ENCODE data around the gene ERG28. TPM values are rescaled to one million over a fixed set of nuclear protein-coding genes. Genes with fewer than 3 reads are reported as not detected.
"Not testable (repeated sequence)": the region's sequence is repeated elsewhere in the genome, so short reads cannot be mapped to it uniquely, and the experiment has no call there.

Gene ERG28
- total and polyA plus RNA-seq, 2 donors = 5.0 to 11.5 TPM

- Histone ChIP-seq H3K9me3 (ENCODE audit: control insufficient read depth in 2 of 2, insufficient read depth in 1 of 2, low read length in 1 of 2) (no peaks in the 10 kb centered on the region), H3K36me3 (ENCODE audit: control insufficient read depth in 2 of 2, insufficient read depth in 2 of 2, low read length in 1 of 2) (peaks cover 15 to 30% of the 10 kb centered on the region in 2 donors), H3K4me1 (ENCODE audit: control insufficient read depth in 2 of 2, insufficient read depth in 2 of 2, low read length in 2 of 2) (no peaks in the 10 kb centered on the region), H3K4me3 (ENCODE audit: low read length in 2 of 2) (no peak overlapping the region), H3K27me3 (ENCODE audit: control insufficient read depth in 2 of 2, insufficient read depth in 1 of 2, low read length in 1 of 2) (no peaks in the 10 kb centered on the region), H3K27ac (ENCODE audit: low read depth in 1 of 2, low read length in 1 of 2) (no peak overlapping the region)
- WGBS = 96% methylated on average over 3 of the region's 3 CpGs
- no peak for DNase-seq (ENCODE audit: low read depth in 6 of 9, low spot score in 9 of 9)
Observed at GRCh38 chr14:75699331-75699730, 38.7 kb upstream of the ERG28 start.

GRCh38 chr14:75697918-75698317 lies 37.2 kb upstream of the ERG28 start:
- WGBS = 97% methylated on average over 2 of the region's 2 CpGs
- Histone ChIP-seq H3K36me3 (ENCODE audit: control insufficient read depth in 2 of 2, insufficient read depth in 2 of 2, low read length in 1 of 2) (peaks cover 20 to 30% of the 10 kb centered on the region in 2 donors), H3K27me3 (ENCODE audit: control insufficient read depth in 2 of 2, insufficient read depth in 1 of 2, low read length in 1 of 2) (no peaks in the 10 kb centered on the region), H3K4me3 (ENCODE audit: low read length in 2 of 2) (no peak overlapping the region), H3K9me3 (ENCODE audit: control insufficient read depth in 2 of 2, insufficient read depth in 1 of 2, low read length in 1 of 2) (no peaks in the 10 kb centered on the region), H3K4me1 (ENCODE audit: control insufficient read depth in 2 of 2, insufficient read depth in 2 of 2, low read length in 2 of 2) (no peaks in the 10 kb centered on the region), H3K27ac (ENCODE audit: low read depth in 1 of 2, low read length in 1 of 2) (no peak overlapping the region)
- DNase-seq (ENCODE audit: low read depth in 6 of 9, low spot score in 9 of 9) = no peak

DNA sequence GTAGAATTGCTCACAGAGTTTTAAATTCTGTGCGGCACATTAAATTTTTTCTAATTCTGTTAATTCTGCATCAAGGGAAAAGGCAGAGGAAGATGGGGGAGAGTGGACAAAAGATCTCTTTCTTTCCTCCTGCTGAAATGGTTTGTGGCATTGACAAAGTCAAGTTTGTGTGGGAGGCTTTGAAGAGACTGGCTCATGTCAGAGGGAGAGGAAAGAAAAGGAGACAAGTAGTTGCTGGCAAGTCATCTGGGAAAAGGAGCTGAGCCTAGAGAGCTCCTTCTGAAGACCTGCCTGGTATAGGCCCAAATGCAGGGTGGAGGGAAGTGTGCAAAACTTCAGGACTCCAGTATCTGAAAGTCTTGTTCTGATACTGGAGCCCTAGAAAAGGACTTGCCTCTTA lies 36.7 kb upstream of the ERG28 start:
- H3K9me3 ChIP-seq (ENCODE audit: control insufficient read depth in 2 of 2, insufficient read depth in 1 of 2, low read length in 1 of 2) = no peaks in the 10 kb centered on the region
- no peaks in the 10 kb centered on the region for H3K27me3 ChIP-seq (ENCODE audit: control insufficient read depth in 2 of 2, insufficient read depth in 1 of 2, low read length in 1 of 2)
- WGBS = 98% methylated on average over 1 of the region's 1 CpG
- H3K4me1 ChIP-seq (ENCODE audit: control insufficient read depth in 2 of 2, insufficient read depth in 2 of 2, low read length in 2 of 2) = no peaks in the 10 kb centered on the region
- DNase-seq (ENCODE audit: low read depth in 6 of 9, low spot score in 9 of 9) = no peak
- no peak overlapping the region for H3K4me3 ChIP-seq (ENCODE audit: low read length in 2 of 2)
- H3K27ac ChIP-seq (ENCODE audit: low read depth in 1 of 2, low read length in 1 of 2) = no peak overlapping the region
- H3K36me3 ChIP-seq (ENCODE audit: control insufficient read depth in 2 of 2, insufficient read depth in 2 of 2, low read length in 1 of 2) = peaks cover 16 to 26% of the 10 kb centered on the region in 2 donors

DNA sequence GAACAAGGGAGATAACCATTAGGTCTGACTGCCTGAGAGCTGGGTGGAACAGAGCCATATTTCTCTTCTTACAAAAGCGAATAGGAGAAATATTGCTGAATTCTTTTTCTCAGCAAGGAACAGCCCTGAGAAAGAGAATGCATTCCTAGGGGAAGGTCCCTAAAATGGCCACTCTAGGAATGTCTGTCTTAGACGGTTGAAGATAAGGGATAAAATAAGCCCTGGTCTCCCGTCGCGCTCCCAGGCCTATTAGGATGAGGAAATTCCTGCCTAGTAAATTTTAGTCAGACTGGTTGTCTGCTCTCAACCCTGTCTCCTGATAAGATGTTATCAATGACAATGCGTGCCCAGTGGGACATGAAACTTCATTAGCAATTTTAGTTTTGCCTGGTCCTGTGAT lies 34.3 kb upstream of the ERG28 start:
- not testable (repeated sequence) for H3K4me1 ChIP-seq (ENCODE audit: control insufficient read depth in 2 of 2, insufficient read depth in 2 of 2, low read length in 2 of 2); H3K4me3 ChIP-seq (ENCODE audit: low read length in 2 of 2); H3K27ac ChIP-seq (ENCODE audit: low read depth in 1 of 2, low read length in 1 of 2); H3K9me3 ChIP-seq (ENCODE audit: control insufficient read depth in 2 of 2, insufficient read depth in 1 of 2, low read length in 1 of 2); DNase-seq (ENCODE audit: low read depth in 6 of 9, low spot score in 9 of 9); H3K27me3 ChIP-seq (ENCODE audit: control insufficient read depth in 2 of 2, insufficient read depth in 1 of 2, low read length in 1 of 2)
- H3K36me3 ChIP-seq (ENCODE audit: control insufficient read depth in 2 of 2, insufficient read depth in 2 of 2, low read length in 1 of 2) = peaks cover 33 to 34% of the 10 kb centered on the region in 2 donors
- WGBS = 96% methylated on average over 6 of the region's 6 CpGs

GRCh38 chr14:75690010-75690409 lies 29.3 kb upstream of the ERG28 start:
- H3K27me3 ChIP-seq (ENCODE audit: control insufficient read depth in 2 of 2, insufficient read depth in 1 of 2, low read length in 1 of 2) = no peaks in the 10 kb centered on the region

DNA sequence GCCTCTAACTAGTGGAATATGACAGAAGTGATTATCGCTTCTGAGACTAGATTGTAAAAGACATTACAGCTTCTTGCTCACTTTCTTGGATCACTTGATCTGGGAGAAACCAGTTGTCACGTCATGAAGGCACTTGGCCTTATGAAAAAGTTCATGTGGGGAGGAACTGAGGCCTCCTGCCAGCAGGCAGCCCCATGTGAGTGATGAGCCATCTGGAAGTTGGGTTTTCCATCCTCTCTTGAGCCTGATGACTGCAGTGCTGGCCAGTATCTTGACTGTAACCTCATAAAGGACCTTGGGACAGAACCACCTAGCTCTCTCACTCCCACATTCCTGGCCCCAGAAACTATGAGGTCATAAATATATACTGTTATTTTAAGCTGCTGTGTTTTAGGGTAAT lies 28.3 kb upstream of the ERG28 start:
- H3K36me3 ChIP-seq (ENCODE audit: control insufficient read depth in 2 of 2, insufficient read depth in 2 of 2, low read length in 1 of 2) = peaks cover 21 to 28% of the 10 kb centered on the region in 2 donors
- no peaks in the 10 kb centered on the region for H3K9me3 ChIP-seq (ENCODE audit: control insufficient read depth in 2 of 2, insufficient read depth in 1 of 2, low read length in 1 of 2)
- H3K27me3 ChIP-seq (ENCODE audit: control insufficient read depth in 2 of 2, insufficient read depth in 1 of 2, low read length in 1 of 2) = no peaks in the 10 kb centered on the region
- no peak for DNase-seq (ENCODE audit: low read depth in 6 of 9, low spot score in 9 of 9)
- H3K27ac ChIP-seq (ENCODE audit: low read depth in 1 of 2, low read length in 1 of 2) = no peak overlapping the region
- H3K4me1 ChIP-seq (ENCODE audit: control insufficient read depth in 2 of 2, insufficient read depth in 2 of 2, low read length in 2 of 2) = no peaks in the 10 kb centered on the region
- 97% methylated on average over 2 of the region's 2 CpGs for WGBS
- H3K4me3 ChIP-seq (ENCODE audit: low read length in 2 of 2) = no peak overlapping the region

More at GRCh38 chr14:75690010-75690409, 29.3 kb upstream of the ERG28 start:
- no peak for DNase-seq (ENCODE audit: low read depth in 6 of 9, low spot score in 9 of 9)
- whole genome bisulfite sequencing = 97% methylated on average over 7 of the region's 7 CpGs
- Histone ChIP-seq H3K4me3 (ENCODE audit: low read length in 2 of 2) (no peak overlapping the region), H3K4me1 (ENCODE audit: control insufficient read depth in 2 of 2, insufficient read depth in 2 of 2, low read length in 2 of 2) (no peaks in the 10 kb centered on the region), H3K9me3 (ENCODE audit: control insufficient read depth in 2 of 2, insufficient read depth in 1 of 2, low read length in 1 of 2) (no peaks in the 10 kb centered on the region), H3K27ac (ENCODE audit: low read depth in 1 of 2, low read length in 1 of 2) (no peak overlapping the region), H3K36me3 (ENCODE audit: control insufficient read depth in 2 of 2, insufficient read depth in 2 of 2, low read length in 1 of 2) (peaks cover 21 to 28% of the 10 kb centered on the region in 2 donors)

DNA sequence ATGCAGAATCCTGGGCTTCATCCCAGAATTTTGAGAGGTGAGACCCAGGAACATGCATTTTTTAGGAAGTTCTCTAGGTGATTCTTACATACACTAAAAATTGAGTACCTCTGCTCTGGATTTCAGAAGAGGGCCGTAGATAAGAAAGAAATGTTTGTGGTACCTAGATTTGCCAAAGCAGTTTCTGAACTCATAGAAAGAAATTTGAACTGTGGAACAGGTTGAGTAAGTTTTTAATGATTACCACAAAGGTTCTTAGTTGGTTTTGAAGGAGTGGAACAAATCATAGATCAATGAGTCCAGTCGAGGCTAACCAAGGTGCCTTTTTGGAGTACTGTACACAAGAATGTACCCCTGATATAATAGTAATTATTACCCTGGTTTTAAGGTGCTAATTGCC lies 25.2 kb upstream of the ERG28 start:
- no peaks in the 10 kb centered on the region for H3K9me3 ChIP-seq (ENCODE audit: control insufficient read depth in 2 of 2, insufficient read depth in 1 of 2, low read length in 1 of 2)
- peaks cover 34 to 36% of the 10 kb centered on the region in 2 donors for H3K36me3 ChIP-seq (ENCODE audit: control insufficient read depth in 2 of 2, insufficient read depth in 2 of 2, low read length in 1 of 2)
- WGBS = 96% methylated on average over 2 of the region's 2 CpGs
- no peaks in the 10 kb centered on the region for H3K4me1 ChIP-seq (ENCODE audit: control insufficient read depth in 2 of 2, insufficient read depth in 2 of 2, low read length in 2 of 2)
- DNase-seq (ENCODE audit: low read depth in 6 of 9, low spot score in 9 of 9) = no peak
- no peak overlapping the region for H3K27ac ChIP-seq (ENCODE audit: low read depth in 1 of 2, low read length in 1 of 2)
- H3K27me3 ChIP-seq (ENCODE audit: control insufficient read depth in 2 of 2, insufficient read depth in 1 of 2, low read length in 1 of 2) = no peaks in the 10 kb centered on the region
- no peak overlapping the region for H3K4me3 ChIP-seq (ENCODE audit: low read length in 2 of 2)

- Histone ChIP-seq H3K9me3 (ENCODE audit: control insufficient read depth in 2 of 2, insufficient read depth in 1 of 2, low read length in 1 of 2) (no peaks in the 10 kb centered on the region), H3K36me3 (ENCODE audit: control insufficient read depth in 2 of 2, insufficient read depth in 2 of 2, low read length in 1 of 2) (peaks cover under 1% of the 10 kb centered on the region in 2 donors), H3K27ac (ENCODE audit: low read depth in 1 of 2, low read length in 1 of 2) (no peak overlapping the region), H3K4me1 (ENCODE audit: control insufficient read depth in 2 of 2, insufficient read depth in 2 of 2, low read length in 2 of 2) (no peaks in the 10 kb centered on the region), H3K27me3 (ENCODE audit: control insufficient read depth in 2 of 2, insufficient read depth in 1 of 2, low read length in 1 of 2) (no peaks in the 10 kb centered on the region), H3K4me3 (ENCODE audit: low read length in 2 of 2) (no peak overlapping the region)
- WGBS = 79% methylated on average over 2 of the region's 2 CpGs
- DNase-seq (ENCODE audit: low read depth in 6 of 9, low spot score in 9 of 9) = peak in 1 of 9 donors; percentile 14
Observed at GRCh38 chr14:75675265-75675960, 14.7 kb upstream of the ERG28 start.

GRCh38 chr14:75673345-75674035 lies 12.8 kb upstream of the ERG28 start:
- no peak overlapping the region for H3K4me3 ChIP-seq (ENCODE audit: low read length in 2 of 2)
- peaks cover 3 to 9% of the 10 kb centered on the region in 2 donors for H3K36me3 ChIP-seq (ENCODE audit: control insufficient read depth in 2 of 2, insufficient read depth in 2 of 2, low read length in 1 of 2)
- H3K27me3 ChIP-seq (ENCODE audit: control insufficient read depth in 2 of 2, insufficient read depth in 1 of 2, low read length in 1 of 2) = no peaks in the 10 kb centered on the region
- no peak overlapping the region for H3K27ac ChIP-seq (ENCODE audit: low read depth in 1 of 2, low read length in 1 of 2)
- no peaks in the 10 kb centered on the region for H3K4me1 ChIP-seq (ENCODE audit: control insufficient read depth in 2 of 2, insufficient read depth in 2 of 2, low read length in 2 of 2)
- 99% methylated on average over 4 of the region's 4 CpGs for WGBS
- DNase-seq (ENCODE audit: low read depth in 6 of 9, low spot score in 9 of 9) = no peak
- H3K9me3 ChIP-seq (ENCODE audit: control insufficient read depth in 2 of 2, insufficient read depth in 1 of 2, low read length in 1 of 2) = no peaks in the 10 kb centered on the region
